ENCODE measurements around the gene ENG. TPM values are rescaled to one million over a fixed set of nuclear protein-coding genes. Genes with fewer than 3 reads are reported as not detected.
A peak's percentile ranks its signal among the peaks of the same experiment; 100 is the strongest.

Gene ENG
- total RNA-seq, 1 experiment from 2014 or later: 0.76 TPM

- Histone ChIP-seq H3K27ac (ENCODE audit: low read depth, low read length) (peak overlapping the region; percentile 21), H3K9me2 (ENCODE audit: insufficient read depth) (no peaks in the 10 kb centered on the region), H3K4me2 (ENCODE audit: low read length) (no peak overlapping the region), H3K4me3 (replicated peaks in 1 of 2; ENCODE audit: low read depth in 1 of 2, low read length in 2 of 2) (no peak overlapping the region), H3K79me2 (ENCODE audit: insufficient read depth, low read length) (peaks cover 24% of the 10 kb centered on the region), H4K20me1 (ENCODE audit: insufficient read depth) (peaks cover 4% of the 10 kb centered on the region; the same call in 1 of the 2 replicates), H3K36me3 (ENCODE audit: control insufficient read depth in 1 of 2, insufficient read depth in 2 of 2, low read length in 2 of 2) (peaks cover 17 to 51% of the 10 kb centered on the region in 2 experiments; a peak in 3 of 4 replicates), H3K4me1 (ENCODE audit: control insufficient read depth in 1 of 2, insufficient read depth in 2 of 2, low read length in 2 of 2) (peaks cover 6 to 18% of the 10 kb centered on the region in 2 experiments), H2AFZ (ENCODE audit: low read depth, low read length, poor library complexity, severe bottlenecking) (no peak overlapping the region), H3K27me3 (ENCODE audit: insufficient read depth, low read length) (no peaks in the 10 kb centered on the region), H3K9ac (ENCODE audit: low read length) (0 out of 2 replicates have a peak overlapping the region, but pooled peaks have one; percentile 2), H3K9me3 (ENCODE audit: control insufficient read depth in 1 of 2, insufficient read depth in 1 of 2, low read depth in 1 of 2, low read length in 2 of 2) (no peaks in the 10 kb centered on the region)
- no peak for ATAC-seq
- ChIA-PET POLR2A (interaction anchor here (0.7 kb wide), 1 partner anchor 38 kb away, joined by 3 read pairs; no protein-coding TSS in a partner anchor), RAD21 (ENCODE audit: low non-redundant PET in 1 of 2, low total read pairs in 2 of 2, uncharacterized antibody in 2 of 2, unreplicated experiment in 2 of 2) (no interaction called here), CTCF (no interaction called here)
- intact Hi-C loops (cut with micrococcal nuclease): no loop called here
- BruUV-seq (replicated peaks): no TSS peak
- DNase-seq (ENCODE audit: low read depth, low spot score): no peak
- no peak for TF ChIP-seq CEBPB (IDR thresholded peaks at IDR 0.05; ENCODE audit: low read depth)
- TF ChIP-seq SIN3A (IDR thresholded peaks at IDR 0.05; ENCODE audit: low read depth): no peak
- no peak for TF ChIP-seq CBX3 (IDR thresholded peaks at IDR 0.05; ENCODE audit: low read depth)
- TF ChIP-seq SRF (IDR thresholded peaks at IDR 0.05; ENCODE audit: low read depth): no peak
- no peak for TF ChIP-seq CTCF (IDR thresholded peaks at IDR 0.05 in 2 of 3, conservative IDR thresholded peaks at IDR 0.05 in 1 of 3; ENCODE audit: borderline replicate concordance in 1 of 3, insufficient read depth in 1 of 3, low read depth in 2 of 3, low read length in 2 of 3)
- no peak for TF ChIP-seq ATF3 (IDR thresholded peaks at IDR 0.05)
- no peak for TF ChIP-seq ZBTB33 (IDR thresholded peaks at IDR 0.05; ENCODE audit: extremely low read depth, insufficient replicate concordance, low read length)
- TF ChIP-seq EZH2 (IDR thresholded peaks at IDR 0.05): no peak
- TF ChIP-seq JUND (IDR thresholded peaks at IDR 0.05): no peak
- no peak for TF ChIP-seq FOSL1 (IDR thresholded peaks at IDR 0.05; ENCODE audit: low read depth)
- TF ChIP-seq ZNF274 (IDR thresholded peaks at IDR 0.05; ENCODE audit: low read depth, low read length): no peak
Measured at GRCh38 chr9:127809002-127809539, 45.4 kb downstream of the ENG start.
